HepG2 (cell line): ENCODE results near the gene WDFY1. TPM values are rescaled to one million over a fixed set of nuclear protein-coding genes. Genes with fewer than 3 reads are reported as not detected.

ENCODE experiments used
- ATF1 ChIP-seq: IDR thresholded peaks from 2 replicates; pipeline ENCODE4 v1.6.1; 2016; ENCODE audit warnings: mild to moderate bottlenecking, control low read depth
- CBFB ChIP-seq: sonication (generic); formaldehyde crosslinking; IDR thresholded peaks from 2 replicates; pipeline ENCODE4 v1.4.0; 2020; ENCODE audit warnings: missing genetic modification reagents
- DPF2 ChIP-seq: sonication (generic); formaldehyde crosslinking; IDR thresholded peaks from 2 replicates; pipeline ENCODE4 v1.4.0; 2020; ENCODE audit warnings: mild to moderate bottlenecking, low read depth, missing genetic modification reagents, borderline replicate concordance
- GMEB1 ChIP-seq: sonication (generic); formaldehyde crosslinking; IDR thresholded peaks from 2 replicates; pipeline ENCODE4 v1.5.1; 2020; ENCODE audit warnings: missing genetic modification reagents, mild to moderate bottlenecking, borderline replicate concordance
- GZF1 ChIP-seq: sonication (generic); formaldehyde crosslinking; IDR thresholded peaks from 2 replicates; pipeline ENCODE4 v1.5.1; 2020; ENCODE audit warnings: mild to moderate bottlenecking, missing genetic modification reagents
- HMGXB4 ChIP-seq, 2 experiments: sonication (generic) in 1 of 2; formaldehyde crosslinking in 1 of 2; IDR thresholded peaks; 2 replicates each; pipeline versions ENCODE4 v1.4.0 to v1.6.1; 2018 to 2020; ENCODE audit warnings: missing genetic modification reagents in 2 of 2, borderline replicate concordance in 1 of 2, low read depth in 1 of 2, mild to moderate bottlenecking in 1 of 2, missing biosample characterization in 1 of 2
- IKZF4 ChIP-seq: sonication (generic); formaldehyde crosslinking; IDR thresholded peaks from 2 replicates; pipeline ENCODE4 v1.5.1; 2020; ENCODE audit warnings: borderline replicate concordance, mild to moderate bottlenecking, low read depth, missing genetic modification reagents; ENCODE audit errors: not compliant biosample characterization
- JARID2 ChIP-seq: sonication (generic); formaldehyde crosslinking; IDR thresholded peaks from 2 replicates; pipeline ENCODE4 v1.8.1; 2023; ENCODE audit warnings: missing genetic modification reagents, inconsistent platforms; ENCODE audit not compliant: insufficient replicate concordance
- RNF2 ChIP-seq: fragments of 450-650 bp; conservative IDR thresholded peaks from 2 replicates; pipeline ENCODE4 v1.6.1; 2016; ENCODE audit warnings: low read depth
- SETDB1 ChIP-seq: sonication (generic); formaldehyde crosslinking; IDR thresholded peaks from 2 replicates; pipeline ENCODE4 v1.5.1; 2020; ENCODE audit warnings: missing genetic modification reagents, mild to moderate bottlenecking, borderline replicate concordance
- TARDBP ChIP-seq: sonication (generic); formaldehyde crosslinking; IDR thresholded peaks from 2 replicates; pipeline ENCODE4 v1.8.0; 2022; ENCODE audit warnings: mild to moderate bottlenecking, missing genetic modification reagents
- YEATS4 ChIP-seq: sonication (generic); formaldehyde crosslinking; IDR thresholded peaks from 2 replicates; pipeline ENCODE4 v1.4.0; 2020; ENCODE audit warnings: missing genetic modification reagents, borderline replicate concordance
- ZBTB10 ChIP-seq: sonication (generic); formaldehyde crosslinking; IDR thresholded peaks from 2 replicates; pipeline ENCODE4 v1.4.0; 2020; ENCODE audit warnings: missing genetic modification reagents, borderline replicate concordance
- ZBTB3 ChIP-seq: sonication (generic); formaldehyde crosslinking; IDR thresholded peaks from 2 replicates; pipeline ENCODE4 v1.4.0; 2020; ENCODE audit warnings: low read depth, mild to moderate bottlenecking, moderate library complexity, missing genetic modification reagents, borderline replicate concordance
- ZBTB8A ChIP-seq: sonication (generic); formaldehyde crosslinking; IDR thresholded peaks from 2 replicates; pipeline ENCODE4 v1.4.0; 2020; ENCODE audit warnings: mild to moderate bottlenecking, low read depth, missing genetic modification reagents, borderline replicate concordance
- ZFP41 ChIP-seq: sonication (generic); formaldehyde crosslinking; IDR thresholded peaks from 2 replicates; pipeline ENCODE4 v1.4.0; 2020; ENCODE audit warnings: mild to moderate bottlenecking, missing genetic modification reagents, borderline replicate concordance
- ZKSCAN1 ChIP-seq: fragments of 150-350 bp; IDR thresholded peaks from 2 replicates; pipeline ENCODE4 v1.6.1; 2014; ENCODE audit warnings: low read length
- ZNF275 ChIP-seq: sonication (generic); formaldehyde crosslinking; IDR thresholded peaks from 2 replicates; pipeline ENCODE4 v1.8.0; 2022; ENCODE audit warnings: missing genetic modification reagents, mild to moderate bottlenecking, inconsistent platforms, borderline replicate concordance
- ZNF546 ChIP-seq: sonication (generic); formaldehyde crosslinking; conservative IDR thresholded peaks from 2 replicates; pipeline ENCODE4 v1.8.1; 2023; ENCODE audit warnings: mild to moderate bottlenecking, missing genetic modification reagents
- ZNF589 ChIP-seq: sonication (generic); formaldehyde crosslinking; conservative IDR thresholded peaks from 2 replicates; pipeline ENCODE4 v1.8.0; 2022; ENCODE audit warnings: mild to moderate bottlenecking, moderate library complexity, missing genetic modification reagents
- ZNF672 ChIP-seq: sonication (generic); formaldehyde crosslinking; IDR thresholded peaks from 2 replicates; pipeline ENCODE4 v1.8.1; 2022; ENCODE audit warnings: missing genetic modification reagents
- polyA plus RNA-seq, 8 experiments: library from polyadenylated mRNA; depleted of rRNA in 3 of 8; stranded (reverse) in 7 of 8; unstranded in 1 of 8; fragments of >200 nt; fragmentation: Illumina TruSeq in 4 of 8; extraction: Trizol in 4 of 8; gene quantifications; 2 replicates each; pipeline versions ENCODE4 v1.2.1 to v1.2.3, GENCODE V29; 2011 to 2016; ENCODE audit warnings: low read depth in 4 of 8, missing spikeins in 1 of 8, mixed read lengths in 1 of 8; ENCODE audit not compliant: insufficient read depth in 1 of 8
- total RNA-seq, 5 experiments: library from RNA; depleted of rRNA; stranded (reverse); fragments of >200 nt; fragmentation: Illumina TruSeq; extraction: Trizol; gene quantifications; 2 replicates each; pipeline ENCODE4 v1.2.3, GENCODE V29; 2016; ENCODE audit warnings: low read depth in 1 of 5

The WDFY1 gene
- total and polyA plus RNA-seq, 2 of the 13 experiments (the other 11 are each of a cell fraction or from before 2014, with no cell fraction given): 77.0 to 78.4 TPM

DNA sequence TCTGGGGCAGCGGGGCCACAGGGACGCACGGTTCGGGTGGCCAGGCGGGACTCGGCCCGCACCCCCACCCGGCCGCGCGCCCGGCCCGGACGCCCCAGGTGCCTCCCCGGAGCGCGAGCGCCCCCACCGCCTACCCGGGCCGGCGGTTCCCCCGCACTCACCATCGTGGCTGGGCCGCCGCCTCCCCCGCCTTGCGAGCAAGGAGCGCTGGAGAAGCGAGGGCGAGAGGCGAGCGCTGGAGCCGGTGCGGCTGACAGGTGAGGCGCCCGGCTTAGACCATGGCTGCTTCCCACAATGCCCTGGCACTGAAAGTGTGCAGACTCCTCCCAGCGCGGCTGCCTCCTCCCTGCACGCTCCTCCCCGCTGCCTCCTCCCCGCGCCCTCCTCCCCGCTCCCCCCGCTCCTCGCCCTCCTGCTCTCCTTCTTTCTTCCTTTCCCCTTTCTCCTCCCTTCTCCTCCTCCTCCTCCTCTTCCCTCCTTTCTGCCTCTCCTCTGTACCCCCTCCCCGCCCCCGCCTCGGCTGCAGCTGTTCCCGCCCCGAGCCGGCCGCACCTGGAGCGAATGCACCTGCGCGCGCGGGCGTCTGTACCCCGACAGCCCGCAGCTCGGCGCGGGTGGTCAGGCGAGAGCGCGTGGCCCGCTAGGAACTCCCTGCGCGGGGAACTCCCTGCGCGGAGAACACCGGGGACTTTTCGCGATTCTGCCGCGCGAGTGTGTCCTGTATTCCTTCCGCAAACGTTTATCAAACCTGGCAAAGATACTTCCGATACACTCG lies 107.7 kb downstream of the WDFY1 start, which contains the start of gene AP1S3 (continued):
- TF ChIP-seq TARDBP (CRISPR knock-in tag) (0 out of 2 replicates have a peak, but pooled peaks have one; percentile 49), ZBTB10 (no peak; the same call in 1 of the 2 replicates), DPF2 (CRISPR knock-in tag) (no peak), GZF1 (CRISPR knock-in tag) (peak; percentile 56; the same call in 1 of the 2 replicates), ZNF589 (CRISPR knock-in tag) (no peak; the same call in 1 of the 2 replicates), ZNF546 (CRISPR knock-in tag) (0 out of 2 replicates have a peak, but pooled peaks have one; percentile 31), ZBTB3 (CRISPR knock-in tag) (no peak), ZNF275 (no peak), CBFB (CRISPR knock-in tag) (no peak), JARID2 (CRISPR knock-in tag) (no peak), ZNF672 (no peak), HMGXB4 (CRISPR knock-in tag; IDR thresholded peaks at IDR 0.05; ENCODE audit: borderline replicate concordance in 1 of 2, low read depth in 1 of 2) (peak; percentile 52 to 65), ZBTB8A (no peak), IKZF4 (CRISPR knock-in tag) (peak; percentile 86), YEATS4 (CRISPR knock-in tag) (peak; percentile 35), ZKSCAN1 (no peak), SETDB1 (CRISPR knock-in tag) (no peak), GMEB1 (CRISPR knock-in tag) (peak; percentile 44; the same call in 1 of the 2 replicates), ZFP41 (CRISPR knock-in tag) (no peak), RNF2 (no peak), ATF1 (CRISPR knock-in tag) (no peak)
